GM12878 (cell line): ENCODE data around the gene IGIP. TPM values are rescaled to one million over a fixed set of nuclear protein-coding genes. Genes with fewer than 3 reads are reported as not detected.

Experiments used
- FOXM1 ChIP-seq: IDR thresholded peaks from 2 replicates; pipeline ENCODE4 v1.6.1; 2012; ENCODE audit warnings: low read depth, mild to moderate bottlenecking, inconsistent platforms, low read length, moderate library complexity
- LARP7 ChIP-seq: fragments of 450-650 bp; IDR thresholded peaks from 2 replicates; pipeline ENCODE4 v1.6.1; 2017; ENCODE audit warnings: mild to moderate bottlenecking
- MEF2B ChIP-seq: fragments of 450-650 bp; IDR thresholded peaks from 2 replicates; pipeline ENCODE4 v1.6.1; 2018; ENCODE audit warnings: mild to moderate bottlenecking, moderate library complexity; ENCODE audit not compliant: partially characterized antibody, poor library complexity, severe bottlenecking
- MTA3 ChIP-seq: IDR thresholded peaks from 2 replicates; pipeline ENCODE4 v1.6.1; 2012; ENCODE audit warnings: low read length, inconsistent platforms, borderline replicate concordance
- NBN ChIP-seq: fragments of 450-650 bp; IDR thresholded peaks from 2 replicates; pipeline ENCODE4 v1.6.1; 2016
- NRF1 ChIP-seq: conservative IDR thresholded peaks from 2 replicates; pipeline ENCODE4 v1.6.1; 2011; ENCODE audit warnings: mild to moderate bottlenecking, low read depth, low read length, improper control_type of control experiment
- POLR2AphosphoS2 ChIP-seq: IDR thresholded peaks from 2 replicates; pipeline ENCODE4 v1.6.1; 2011; ENCODE audit warnings: low read depth, mild to moderate bottlenecking, low read length, improper control_type of control experiment, moderate library complexity
- RELB ChIP-seq: fragments of 450-650 bp; IDR thresholded peaks from 2 replicates; pipeline ENCODE4 v1.6.1; 2017; ENCODE audit warnings: low read depth, mild to moderate bottlenecking, moderate library complexity
- SMAD1 ChIP-seq: fragments of 450-650 bp; IDR thresholded peaks from 2 replicates; pipeline ENCODE4 v1.6.1; 2018; ENCODE audit warnings: mild to moderate bottlenecking, low read depth; ENCODE audit not compliant: partially characterized antibody
- STAT1 ChIP-seq: fragments of 450-650 bp; conservative IDR thresholded peaks from 2 replicates; pipeline ENCODE4 v1.6.1; 2014; ENCODE audit warnings: antibody characterized with exemption, mild to moderate bottlenecking
- ZBTB33 ChIP-seq: fragments of 450-650 bp; IDR thresholded peaks from 2 replicates; pipeline ENCODE4 v1.6.1; 2017; ENCODE audit warnings: mild to moderate bottlenecking
- ZZZ3 ChIP-seq: IDR thresholded peaks from 2 replicates; pipeline ENCODE4 v1.6.1; 2011; ENCODE audit warnings: low read depth; ENCODE audit not compliant: control insufficient read depth, insufficient read length
- polyA plus RNA-seq, 11 experiments: library from polyadenylated mRNA; depleted of rRNA in 4 of 11; unstranded in 6 of 11; stranded (reverse) in 5 of 11; fragments of >200 nt; fragmentation: Nextera tagmentation in 4 of 11; fragmentation: Illumina TruSeq in 1 of 11; extraction: Ambion mirVana in 4 of 11; extraction: Trizol in 1 of 11; gene quantifications; 1 replicate in 1 of 11; 2 replicates in 10 of 11; pipeline versions ENCODE4 v1.2.1 to v1.2.3, GENCODE V29; 2011 to 2016; ENCODE audit warnings: inconsistent platforms in 2 of 11, missing spikeins in 2 of 11, low read depth in 1 of 11
- total RNA-seq, 4 experiments: library from RNA; depleted of rRNA in 3 of 4; stranded (reverse); fragments of >200 nt in 3 of 4; fragmentation: Illumina TruSeq in 1 of 4; extraction: Trizol in 1 of 4; gene quantifications; 2 replicates each; pipeline versions ENCODE4 v1.2.1 to v1.2.3, GENCODE V29; 2013 to 2021
- TF ChIP-seq, protein P1 (sequence below): fragments of 450-650 bp; conservative IDR thresholded peaks from 2 replicates; pipeline ENCODE4 v1.6.1; 2017; ENCODE audit warnings: mild to moderate bottlenecking, moderate library complexity
- TF ChIP-seq, protein P2 (sequence below): fragments of 450-650 bp; IDR thresholded peaks from 2 replicates; pipeline ENCODE4 v1.6.1; 2017; ENCODE audit warnings: mild to moderate bottlenecking, low read depth, inconsistent platforms; ENCODE audit not compliant: poor library complexity, severe bottlenecking
- TF ChIP-seq, protein P3 (sequence below): IDR thresholded peaks from 2 replicates; pipeline ENCODE4 v1.6.1; 2012; ENCODE audit warnings: low read depth, low read length, improper control_type of control experiment

IGIP gene
- total and polyA plus RNA-seq, 10 of the 15 experiments (the other 5 are each of a cell fraction or from before 2014, with no cell fraction given), result 0.58 to 3.3 (median 1.9) TPM

DNA sequence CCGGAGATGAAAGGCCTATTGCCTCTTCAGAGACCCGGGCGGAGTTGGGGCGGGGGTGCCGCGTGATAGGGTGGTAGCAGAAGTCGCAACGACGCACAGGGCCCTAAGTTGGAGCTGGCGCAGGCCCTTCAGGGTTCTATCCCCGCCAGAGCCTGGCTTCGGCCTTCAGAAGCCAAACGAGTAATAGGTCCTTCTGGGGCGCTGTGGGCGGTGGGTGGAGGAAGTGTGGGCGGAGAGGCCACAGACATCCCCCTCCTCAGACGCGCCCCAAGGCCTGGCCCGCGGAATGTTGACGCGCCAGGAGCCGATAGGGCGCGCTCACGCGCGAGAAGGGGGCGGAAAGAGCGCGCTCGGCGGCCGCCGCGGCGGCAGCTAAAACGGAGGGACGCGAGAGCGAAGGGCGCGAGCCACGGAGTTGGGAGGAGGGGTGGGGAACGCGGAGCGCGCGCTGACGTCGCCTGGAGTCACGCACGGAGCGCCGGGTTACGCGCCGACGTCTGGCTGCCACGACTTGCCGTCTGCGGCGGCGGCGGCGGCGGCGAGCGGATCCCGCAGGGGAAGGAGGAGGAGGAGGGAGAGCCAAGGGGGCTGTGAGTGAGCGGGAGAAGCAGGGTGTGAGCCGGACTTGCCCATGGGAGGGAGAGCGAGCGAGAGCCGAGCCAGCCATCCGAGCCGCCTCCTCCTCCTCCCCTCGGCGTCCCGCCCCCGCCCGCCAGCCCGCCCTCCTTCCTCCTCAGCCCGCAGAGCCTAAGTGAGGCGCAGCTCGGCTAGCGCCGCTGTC, 18.2 kb upstream of the IGIP start (continued):
- TF ChIP-seq ZZZ3 (no peak), NBN (peak; percentile 81), POLR2AphosphoS2 (peak; percentile 88; the same call in 1 of the 2 replicates), MEF2B (peak; percentile 32), SMAD1 (peak; percentile 43), FOXM1 (no peak), ZBTB33 (no peak), RELB (peak; percentile 58; the same call in 1 of the 2 replicates), STAT1 (0 out of 2 replicates have a peak, but pooled peaks have one; percentile 70), MTA3 (no peak), LARP7 (no peak; the same call in 1 of the 2 replicates), NRF1 (0 out of 2 replicates have a peak, but pooled peaks have one; percentile 9)
- TF ChIP-seq, protein P1, sequence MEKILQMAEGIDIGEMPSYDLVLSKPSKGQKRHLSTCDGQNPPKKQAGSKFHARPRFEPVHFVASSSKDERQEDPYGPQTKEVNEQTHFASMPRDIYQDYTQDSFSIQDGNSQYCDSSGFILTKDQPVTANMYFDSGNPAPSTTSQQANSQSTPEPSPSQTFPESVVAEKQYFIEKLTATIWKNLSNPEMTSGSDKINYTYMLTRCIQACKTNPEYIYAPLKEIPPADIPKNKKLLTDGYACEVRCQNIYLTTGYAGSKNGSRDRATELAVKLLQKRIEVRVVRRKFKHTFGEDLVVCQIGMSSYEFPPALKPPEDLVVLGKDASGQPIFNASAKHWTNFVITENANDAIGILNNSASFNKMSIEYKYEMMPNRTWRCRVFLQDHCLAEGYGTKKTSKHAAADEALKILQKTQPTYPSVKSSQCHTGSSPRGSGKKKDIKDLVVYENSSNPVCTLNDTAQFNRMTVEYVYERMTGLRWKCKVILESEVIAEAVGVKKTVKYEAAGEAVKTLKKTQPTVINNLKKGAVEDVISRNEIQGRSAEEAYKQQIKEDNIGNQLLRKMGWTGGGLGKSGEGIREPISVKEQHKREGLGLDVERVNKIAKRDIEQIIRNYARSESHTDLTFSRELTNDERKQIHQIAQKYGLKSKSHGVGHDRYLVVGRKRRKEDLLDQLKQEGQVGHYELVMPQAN, result 0 out of 2 replicates have a peak, but pooled peaks have one; percentile 24
- TF ChIP-seq, protein P2, sequence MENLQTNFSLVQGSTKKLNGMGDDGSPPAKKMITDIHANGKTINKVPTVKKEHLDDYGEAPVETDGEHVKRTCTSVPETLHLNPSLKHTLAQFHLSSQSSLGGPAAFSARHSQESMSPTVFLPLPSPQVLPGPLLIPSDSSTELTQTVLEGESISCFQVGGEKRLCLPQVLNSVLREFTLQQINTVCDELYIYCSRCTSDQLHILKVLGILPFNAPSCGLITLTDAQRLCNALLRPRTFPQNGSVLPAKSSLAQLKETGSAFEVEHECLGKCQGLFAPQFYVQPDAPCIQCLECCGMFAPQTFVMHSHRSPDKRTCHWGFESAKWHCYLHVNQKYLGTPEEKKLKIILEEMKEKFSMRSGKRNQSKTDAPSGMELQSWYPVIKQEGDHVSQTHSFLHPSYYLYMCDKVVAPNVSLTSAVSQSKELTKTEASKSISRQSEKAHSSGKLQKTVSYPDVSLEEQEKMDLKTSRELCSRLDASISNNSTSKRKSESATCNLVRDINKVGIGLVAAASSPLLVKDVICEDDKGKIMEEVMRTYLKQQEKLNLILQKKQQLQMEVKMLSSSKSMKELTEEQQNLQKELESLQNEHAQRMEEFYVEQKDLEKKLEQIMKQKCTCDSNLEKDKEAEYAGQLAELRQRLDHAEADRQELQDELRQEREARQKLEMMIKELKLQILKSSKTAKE, result no peak
- TF ChIP-seq, protein P3, sequence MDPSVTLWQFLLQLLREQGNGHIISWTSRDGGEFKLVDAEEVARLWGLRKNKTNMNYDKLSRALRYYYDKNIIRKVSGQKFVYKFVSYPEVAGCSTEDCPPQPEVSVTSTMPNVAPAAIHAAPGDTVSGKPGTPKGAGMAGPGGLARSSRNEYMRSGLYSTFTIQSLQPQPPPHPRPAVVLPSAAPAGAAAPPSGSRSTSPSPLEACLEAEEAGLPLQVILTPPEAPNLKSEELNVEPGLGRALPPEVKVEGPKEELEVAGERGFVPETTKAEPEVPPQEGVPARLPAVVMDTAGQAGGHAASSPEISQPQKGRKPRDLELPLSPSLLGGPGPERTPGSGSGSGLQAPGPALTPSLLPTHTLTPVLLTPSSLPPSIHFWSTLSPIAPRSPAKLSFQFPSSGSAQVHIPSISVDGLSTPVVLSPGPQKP, result peak; percentile 18; the same call in 1 of the 2 replicates
